Transverse colon (tissue), 4 donors: Measurements from ENCODE around the gene TRIM8.
"Not testable (repeated sequence)": the region's sequence is repeated elsewhere in the genome, so short reads cannot be mapped to it uniquely, and the experiment has no call there.

Experiments
- POLR2A ChIP-seq: fragments of 450-650 bp; IDR thresholded peaks from one replicate; pipeline ENCODE4 v1.6.1; 2016; ENCODE audit warnings: antibody characterized with exemption, mild to moderate bottlenecking, moderate library complexity
- POLR2AphosphoS5 ChIP-seq, 3 donors: sonication (generic); formaldehyde crosslinking; IDR thresholded peaks; one replicate each; pipeline ENCODE4 v1.6.1; 2016; ENCODE audit warnings: antibody characterized with exemption in 3 of 3
- TF ChIP-seq, protein P1 (sequence below), 5 experiments: fragments of 200-600 bp in 3 of 5; fragments of 450-650 bp in 2 of 5; sonication (generic) in 3 of 5; IDR thresholded peaks; 1 replicate in 2 of 5; 2 replicates in 3 of 5; pipeline ENCODE4 v1.5.1; 2016 to 2017; ENCODE audit warnings: antibody characterized with exemption in 5 of 5, inconsistent platforms in 3 of 5, mild to moderate bottlenecking in 2 of 5, moderate library complexity in 1 of 5

DNA sequence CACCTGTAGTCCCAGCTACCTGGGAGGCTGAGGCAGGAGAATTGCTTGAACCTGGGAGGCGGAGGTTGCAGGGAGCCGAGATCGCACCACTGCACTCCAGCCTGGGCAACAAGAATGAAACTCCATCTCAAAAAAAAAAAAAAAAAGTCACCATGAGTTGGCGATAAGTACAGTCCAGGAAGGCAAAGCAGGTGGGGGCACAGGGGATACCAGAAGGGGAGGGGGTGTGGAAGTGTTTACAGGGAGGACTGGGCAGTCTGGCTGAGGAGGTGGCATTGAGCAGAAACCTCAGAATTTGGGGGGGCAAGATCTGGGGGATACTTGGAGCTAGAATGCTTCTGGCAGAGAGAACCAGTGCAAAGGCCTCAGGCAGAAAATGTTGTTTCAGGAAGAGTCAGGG is 23.1 kb downstream of the TRIM8 start:
- TF ChIP-seq POLR2A; POLR2AphosphoS5 (IDR thresholded peaks at IDR 0.05): not testable (repeated sequence)
- TF ChIP-seq, protein P1, sequence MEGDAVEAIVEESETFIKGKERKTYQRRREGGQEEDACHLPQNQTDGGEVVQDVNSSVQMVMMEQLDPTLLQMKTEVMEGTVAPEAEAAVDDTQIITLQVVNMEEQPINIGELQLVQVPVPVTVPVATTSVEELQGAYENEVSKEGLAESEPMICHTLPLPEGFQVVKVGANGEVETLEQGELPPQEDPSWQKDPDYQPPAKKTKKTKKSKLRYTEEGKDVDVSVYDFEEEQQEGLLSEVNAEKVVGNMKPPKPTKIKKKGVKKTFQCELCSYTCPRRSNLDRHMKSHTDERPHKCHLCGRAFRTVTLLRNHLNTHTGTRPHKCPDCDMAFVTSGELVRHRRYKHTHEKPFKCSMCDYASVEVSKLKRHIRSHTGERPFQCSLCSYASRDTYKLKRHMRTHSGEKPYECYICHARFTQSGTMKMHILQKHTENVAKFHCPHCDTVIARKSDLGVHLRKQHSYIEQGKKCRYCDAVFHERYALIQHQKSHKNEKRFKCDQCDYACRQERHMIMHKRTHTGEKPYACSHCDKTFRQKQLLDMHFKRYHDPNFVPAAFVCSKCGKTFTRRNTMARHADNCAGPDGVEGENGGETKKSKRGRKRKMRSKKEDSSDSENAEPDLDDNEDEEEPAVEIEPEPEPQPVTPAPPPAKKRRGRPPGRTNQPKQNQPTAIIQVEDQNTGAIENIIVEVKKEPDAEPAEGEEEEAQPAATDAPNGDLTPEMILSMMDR (IDR thresholded peaks at IDR 0.05) = not testable (repeated sequence)
